HG03354 (cell line): ENCODE results near the gene NDST3.

Experiments
- ATAC-seq: cut with Tn5 transposase; IDR thresholded peaks from one replicate; pipeline ENCODE4 v1.9.1; 2021; ENCODE audit warnings: mild to moderate bottlenecking; ENCODE audit not compliant: unreplicated experiment, poor library complexity, severe bottlenecking

The NDST3 gene

DNA sequence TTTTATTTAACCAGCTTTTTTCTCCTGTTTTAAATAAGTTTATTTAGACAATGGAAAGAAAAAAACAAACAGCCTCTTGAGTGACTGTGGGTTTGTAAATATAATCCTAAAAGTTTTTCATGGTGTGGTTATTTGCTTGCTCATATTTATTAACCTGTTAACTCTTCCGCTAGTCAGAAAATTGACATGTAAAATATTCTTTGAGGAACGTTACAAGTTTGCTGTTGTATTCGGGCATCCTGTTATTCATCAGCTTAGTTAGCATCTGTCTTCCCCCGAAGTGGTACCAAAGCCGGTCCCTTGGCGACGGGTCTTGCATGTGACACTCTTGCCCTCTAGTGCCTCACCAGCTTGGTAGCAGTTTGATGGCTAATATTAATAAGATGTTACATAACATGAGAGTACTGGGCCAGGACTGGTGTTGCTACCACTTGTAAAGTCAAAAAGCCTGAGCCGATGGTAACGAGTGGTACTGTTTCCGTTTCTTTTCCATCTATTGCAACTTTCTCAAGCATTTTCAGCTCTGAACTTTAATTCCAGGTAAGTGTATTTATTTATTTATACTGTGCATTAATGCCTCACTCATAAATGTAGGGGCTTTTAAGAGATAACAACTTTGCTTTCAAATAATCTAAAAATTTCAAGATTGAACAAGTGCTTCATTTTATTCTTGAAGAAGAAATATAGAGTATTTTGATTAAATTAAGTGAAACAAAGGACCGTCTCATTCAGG is at the start of gene NDST3:
Gene NDST3 (plus strand): TSS at position 434 of the 733 bp plus-strand sequence. CDS start 19,425 bp downstream, outside the sequence.
- ATAC-seq = peak; percentile 66

DNA sequence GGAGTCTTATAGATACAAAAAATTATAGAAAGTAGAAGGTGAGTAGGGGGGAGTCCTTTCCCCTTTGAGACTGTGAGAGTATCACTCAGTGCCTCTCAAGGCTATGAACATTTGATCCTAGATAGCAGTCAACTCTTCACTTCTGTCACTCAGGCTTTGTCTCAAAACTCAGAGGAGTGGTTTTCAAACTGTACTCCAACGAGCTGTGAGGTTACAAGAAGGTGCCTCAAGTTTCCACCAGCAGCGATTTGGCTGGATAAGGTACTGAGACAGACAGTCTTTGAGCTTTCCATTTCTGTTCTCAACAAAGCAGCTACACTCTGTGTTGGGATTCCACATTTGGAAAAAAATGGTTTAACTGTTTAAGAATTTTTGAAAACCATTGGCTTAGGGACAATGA is 48.0 kb upstream of the NDST3 start:
- ATAC-seq = no peak

DNA sequence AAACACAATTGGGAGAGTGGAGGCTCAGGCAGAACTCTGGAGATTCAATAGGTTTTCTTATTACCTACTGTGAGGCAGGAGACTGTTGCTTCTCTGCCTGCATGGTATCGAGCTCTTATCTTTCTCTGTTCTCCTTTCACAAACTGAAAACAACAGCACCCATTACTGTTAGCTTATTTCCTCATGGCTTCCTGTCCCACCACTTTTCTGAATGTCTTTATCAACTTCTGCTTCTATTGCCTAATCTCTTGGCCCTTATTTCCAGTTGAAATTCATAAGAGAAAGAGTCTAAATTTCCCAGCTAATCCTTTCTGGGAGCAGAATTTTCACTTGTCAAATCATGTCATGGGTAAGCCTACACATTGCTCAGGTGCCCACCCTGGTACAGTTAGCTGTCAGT is 46.8 kb upstream of the NDST3 start:
- no peak for ATAC-seq

- no peak for ATAC-seq
These were observed 37.4 kb upstream of the NDST3 start for GRCh38 chr4:117996891-117997290.

GRCh38 chr4:118004088-118004487 is 30.2 kb upstream of the NDST3 start:
- ATAC-seq = no peak

DNA sequence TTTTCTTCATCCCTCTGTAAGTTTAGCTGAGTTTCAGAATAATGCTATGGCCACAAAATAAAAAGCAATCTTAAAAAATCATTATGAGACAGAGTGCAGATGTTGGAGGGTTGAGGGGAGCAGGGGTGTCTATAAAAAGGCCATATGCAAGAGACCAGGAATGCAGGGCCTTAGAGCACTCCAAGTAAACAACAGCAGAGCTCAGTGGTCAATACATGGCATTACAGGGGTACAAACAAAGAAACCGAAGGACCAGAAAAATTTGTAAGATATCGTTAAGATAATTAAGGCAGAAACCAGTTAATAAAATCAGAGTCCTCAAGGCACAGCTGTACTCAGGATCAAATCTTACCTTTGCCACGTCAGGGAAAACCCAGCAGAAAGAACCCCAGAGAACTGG is 28.4 kb upstream of the NDST3 start:
- ATAC-seq = no peak

GRCh38 chr4:118012142-118012541 is 22.1 kb upstream of the NDST3 start:
- no peak for ATAC-seq

- ATAC-seq = no peak
These were observed 19.5 kb upstream of the NDST3 start for GRCh38 chr4:118014831-118015230.

GRCh38 chr4:118018381-118019145 is 15.7 kb upstream of the NDST3 start:
- no peak for ATAC-seq

DNA sequence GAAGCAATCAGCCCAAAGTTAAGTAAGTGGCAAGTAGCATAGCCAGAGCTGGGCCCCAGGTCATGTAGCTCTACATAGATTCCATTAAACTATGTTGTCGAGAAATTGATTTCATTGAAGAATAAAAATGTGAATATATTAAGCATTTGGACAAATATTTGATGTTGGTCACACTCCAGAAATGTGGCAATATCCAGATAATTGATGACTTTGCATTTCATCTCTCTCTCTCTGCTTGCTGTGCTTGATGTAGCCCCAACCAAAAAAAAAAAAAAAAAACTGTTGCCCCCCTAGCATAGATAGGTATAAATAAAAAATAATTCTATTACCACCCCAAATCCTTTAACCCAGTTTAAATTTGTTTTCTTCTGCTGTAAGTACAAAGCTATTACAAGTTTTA is 7.5 kb upstream of the NDST3 start:
- ATAC-seq = no peak

DNA sequence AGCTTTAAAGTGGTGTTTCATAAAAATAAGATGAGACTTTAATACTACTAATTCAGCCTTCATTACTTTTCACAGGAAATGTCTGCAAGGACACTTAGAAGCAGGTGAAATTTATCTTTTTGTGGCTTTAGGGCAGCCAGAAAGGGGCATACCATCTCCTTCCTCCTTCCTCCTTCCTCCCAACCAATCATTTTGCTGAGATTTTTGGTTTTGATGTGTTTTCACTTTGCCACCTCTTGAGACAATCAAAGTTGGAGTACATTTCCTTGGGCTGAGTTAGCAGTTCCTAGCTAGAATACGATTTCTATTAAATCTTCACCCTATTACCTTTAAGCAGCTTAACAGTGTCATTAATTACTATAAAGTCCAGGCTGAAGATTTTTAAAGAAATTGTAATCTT is 5.1 kb upstream of the NDST3 start:
- ATAC-seq = no peak

- ATAC-seq = no peak
These were observed 1.6 kb upstream of the NDST3 start for GRCh38 chr4:118032691-118033090.

DNA sequence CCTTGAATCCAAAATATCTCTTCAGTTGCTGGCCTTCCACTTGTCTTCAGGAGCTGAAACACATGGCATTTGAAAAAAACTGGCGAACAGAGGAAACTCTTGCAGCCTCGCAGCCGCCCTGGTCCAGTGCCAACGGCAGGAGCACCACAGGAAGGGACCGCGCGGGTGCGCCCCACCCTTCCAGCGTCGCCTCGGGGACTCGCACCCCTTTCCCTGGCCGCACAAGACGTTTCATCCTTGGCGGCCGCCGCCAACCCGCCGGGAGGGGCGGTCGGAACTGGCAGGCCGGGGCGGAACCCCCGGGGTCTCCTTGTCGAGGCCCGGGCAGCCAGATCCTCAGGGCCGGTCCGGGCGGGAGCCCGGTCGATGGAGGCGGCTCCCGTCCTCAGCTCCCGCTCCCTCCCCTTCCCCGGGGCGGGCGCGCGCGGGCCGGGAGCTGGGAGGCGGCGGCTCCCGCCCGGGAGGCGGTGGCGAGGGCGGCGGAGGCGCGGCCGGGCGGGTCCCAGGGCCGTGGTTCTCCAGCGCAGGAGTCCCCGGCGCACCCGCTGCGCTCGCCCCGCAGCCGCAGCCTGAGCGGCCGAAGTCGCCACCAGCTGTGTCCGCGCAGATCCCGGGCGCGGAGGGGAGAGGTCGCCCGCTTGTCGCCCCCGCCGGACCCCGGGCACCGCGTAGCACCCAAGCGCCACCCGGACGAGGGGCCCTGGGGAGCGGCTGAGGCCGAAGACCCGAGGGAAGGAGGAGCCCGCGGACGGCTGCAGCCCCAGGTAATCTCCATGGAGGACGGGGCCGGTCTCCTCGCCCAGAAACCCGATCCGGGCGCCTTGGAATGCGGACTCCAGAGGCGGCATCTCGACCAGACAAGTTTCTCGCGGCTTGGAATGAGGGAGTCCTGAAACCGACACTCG is 886 bp upstream of the NDST3 start:
- peak; percentile 40 for ATAC-seq

GRCh38 chr4:118035309-118035708 is 1.0 kb downstream of the NDST3 start:
- ATAC-seq = no peak

DNA sequence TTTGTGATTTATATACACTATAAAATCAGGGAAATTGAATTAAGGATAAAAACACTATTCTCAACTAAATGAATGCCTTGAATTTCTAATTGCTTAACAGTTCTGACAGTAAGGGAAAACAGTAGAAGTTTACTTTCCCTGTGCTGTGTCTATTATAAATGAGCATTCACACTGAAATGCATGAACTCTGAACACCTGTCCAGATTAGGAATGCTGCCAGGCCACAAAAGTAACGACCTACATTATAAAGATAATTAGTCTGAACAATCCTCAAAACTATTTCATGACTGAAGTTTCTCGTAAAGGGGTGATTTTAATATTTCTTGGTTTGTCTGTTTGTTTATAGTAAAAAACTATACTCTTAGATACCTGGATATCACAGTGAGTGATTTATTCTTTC is 2.0 kb downstream of the NDST3 start:
- ATAC-seq = no peak

- ATAC-seq = no peak
These were observed 3.7 kb downstream of the NDST3 start for GRCh38 chr4:118037955-118038354.

GRCh38 chr4:118046323-118046722 is 12.0 kb downstream of the NDST3 start:
- no peak for ATAC-seq

- ATAC-seq = no peak
These were observed 12.8 kb downstream of the NDST3 start for GRCh38 chr4:118047043-118047442.

DNA sequence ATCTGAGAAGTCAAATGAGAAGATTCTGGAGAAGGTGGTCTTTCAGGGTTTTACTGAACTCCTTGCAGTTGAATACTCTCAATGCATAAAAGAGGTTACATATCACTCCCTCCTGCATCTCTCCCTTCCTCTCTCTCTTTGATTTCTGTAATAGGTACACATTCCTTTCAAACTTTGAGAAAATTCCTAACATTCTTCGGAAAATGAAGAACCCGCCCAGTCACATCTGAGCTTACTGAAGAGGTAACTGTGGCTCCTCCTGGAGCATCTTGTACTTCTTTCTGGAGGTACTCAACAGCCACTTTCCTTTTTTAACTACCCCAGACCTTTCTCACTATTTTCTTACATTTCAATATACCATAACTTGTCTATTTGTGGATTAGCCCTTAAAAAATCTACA is 24.7 kb downstream of the NDST3 start:
- ATAC-seq = no peak

- no peak for ATAC-seq
These were observed 25.1 kb downstream of the NDST3 start for GRCh38 chr4:118059397-118059796.
